ENCODE measurements around the gene TIGD4.
"Not testable (repeated sequence)": the region's sequence is repeated elsewhere in the genome, so short reads cannot be mapped to it uniquely, and the experiment has no call there.

DNA sequence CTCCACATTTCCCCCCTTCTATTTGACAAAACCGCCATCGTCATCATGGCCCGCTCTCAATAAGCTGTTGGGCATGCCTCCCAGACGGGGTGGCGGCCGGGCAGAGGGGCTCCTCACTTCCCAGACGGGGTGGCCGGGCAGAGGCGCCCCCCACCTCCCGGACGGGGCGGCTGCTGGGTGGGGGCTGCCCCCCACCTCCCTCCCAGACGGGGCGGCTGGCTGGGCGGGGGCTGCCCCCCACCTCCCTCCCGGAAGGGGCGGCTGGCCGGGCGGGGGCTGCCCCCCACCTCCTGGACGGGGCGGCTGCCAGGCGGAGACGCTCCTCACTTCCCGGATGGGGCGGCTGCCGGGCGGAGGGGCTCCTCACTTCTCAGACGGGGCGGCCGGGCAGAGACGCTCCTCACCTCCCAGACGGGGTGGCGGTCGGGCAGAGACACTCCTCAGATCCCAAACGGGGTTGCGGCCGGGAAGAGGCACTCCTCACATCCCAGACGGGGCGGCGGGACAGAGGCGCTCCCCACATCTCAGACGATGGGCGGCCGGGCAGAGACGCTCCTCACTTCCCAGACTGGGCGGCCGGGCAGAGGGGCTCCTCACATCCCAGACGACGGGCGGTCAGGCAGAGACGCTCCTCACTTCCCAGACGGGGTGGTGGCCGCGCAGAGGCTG is 14.3 kb downstream of the TIGD4 start:
- not testable (repeated sequence) for TF ChIP-seq JUN (CRISPR knock-in tag; IDR thresholded peaks at IDR 0.05); FOXK1 (CRISPR knock-in tag; IDR thresholded peaks at IDR 0.05); ATF3 (CRISPR knock-in tag; conservative IDR thresholded peaks at IDR 0.05); FOXP1 (CRISPR knock-in tag; IDR thresholded peaks at IDR 0.05; ENCODE audit: borderline replicate concordance); CTCF (IDR thresholded peaks at IDR 0.05); IRF2 (CRISPR knock-in tag; IDR thresholded peaks at IDR 0.05; ENCODE audit: borderline replicate concordance, low read depth); ELF4 (CRISPR knock-in tag; IDR thresholded peaks at IDR 0.05; ENCODE audit: low read depth); ZBTB21 (CRISPR knock-in tag; IDR thresholded peaks at IDR 0.05; ENCODE audit: borderline replicate concordance); ESRRA (CRISPR knock-in tag; IDR thresholded peaks at IDR 0.05; ENCODE audit: borderline replicate concordance); ATF6 (CRISPR knock-in tag; IDR thresholded peaks at IDR 0.05); MYBL2 (CRISPR knock-in tag; IDR thresholded peaks at IDR 0.05)
